AG10803 (cell line): ENCODE data around the gene ABRACL.
"Not testable (repeated sequence)": the region's sequence is repeated elsewhere in the genome, so short reads cannot be mapped to it uniquely, and the experiment has no call there.

ENCODE experiments used
- DNase-seq: peaks from one replicate; pipeline ENCODE4 v3.0.0; 2010; ENCODE audit warnings: low read depth
- H3K4me3 ChIP-seq: 2 replicates; pipeline ENCODE4 v1.5.1; 2011; ENCODE audit warnings: mild to moderate bottlenecking, low read length, control low read depth
- CTCF ChIP-seq: conservative IDR thresholded peaks from 2 replicates; pipeline ENCODE4 v1.5.1; 2011; ENCODE audit warnings: mild to moderate bottlenecking, low read length, control low read depth, inconsistent platforms

Gene ABRACL

GRCh38 chr6:138987643-138988468 lies 40.7 kb upstream of the ABRACL start, which contains the start of gene REPS1:
Gene REPS1 (minus strand): TSS chr6:138988253. CDS start chr6:138987682, 571 bp downstream.
- TF ChIP-seq CTCF, result peak; percentile 71
- peak; percentile 88 for DNase-seq
- peak within 1 kb of the TSS; percentile 88 for H3K4me3 ChIP-seq

DNA sequence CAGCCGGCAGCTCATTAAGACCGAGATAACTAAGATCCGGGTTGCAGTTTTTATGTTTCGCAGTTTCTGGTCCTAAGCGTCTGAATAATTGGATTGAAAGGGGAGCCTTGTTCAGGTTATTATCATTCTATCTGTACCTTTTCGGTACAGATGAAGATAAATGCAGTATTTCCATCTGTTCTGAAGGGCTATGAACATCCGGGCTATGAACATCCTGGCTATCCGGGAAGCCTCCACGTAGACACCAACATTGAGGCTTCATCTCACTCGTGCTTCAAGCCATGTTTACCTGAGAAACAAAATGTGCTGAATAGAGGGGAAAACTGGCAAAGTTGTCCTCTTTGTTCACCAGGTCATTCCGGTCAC lies 40.1 kb upstream of the ABRACL start:
- DNase-seq, result peak; percentile 17
- H3K4me3 ChIP-seq, result peak overlapping the region; percentile 88
- no peak for TF ChIP-seq CTCF

DNA sequence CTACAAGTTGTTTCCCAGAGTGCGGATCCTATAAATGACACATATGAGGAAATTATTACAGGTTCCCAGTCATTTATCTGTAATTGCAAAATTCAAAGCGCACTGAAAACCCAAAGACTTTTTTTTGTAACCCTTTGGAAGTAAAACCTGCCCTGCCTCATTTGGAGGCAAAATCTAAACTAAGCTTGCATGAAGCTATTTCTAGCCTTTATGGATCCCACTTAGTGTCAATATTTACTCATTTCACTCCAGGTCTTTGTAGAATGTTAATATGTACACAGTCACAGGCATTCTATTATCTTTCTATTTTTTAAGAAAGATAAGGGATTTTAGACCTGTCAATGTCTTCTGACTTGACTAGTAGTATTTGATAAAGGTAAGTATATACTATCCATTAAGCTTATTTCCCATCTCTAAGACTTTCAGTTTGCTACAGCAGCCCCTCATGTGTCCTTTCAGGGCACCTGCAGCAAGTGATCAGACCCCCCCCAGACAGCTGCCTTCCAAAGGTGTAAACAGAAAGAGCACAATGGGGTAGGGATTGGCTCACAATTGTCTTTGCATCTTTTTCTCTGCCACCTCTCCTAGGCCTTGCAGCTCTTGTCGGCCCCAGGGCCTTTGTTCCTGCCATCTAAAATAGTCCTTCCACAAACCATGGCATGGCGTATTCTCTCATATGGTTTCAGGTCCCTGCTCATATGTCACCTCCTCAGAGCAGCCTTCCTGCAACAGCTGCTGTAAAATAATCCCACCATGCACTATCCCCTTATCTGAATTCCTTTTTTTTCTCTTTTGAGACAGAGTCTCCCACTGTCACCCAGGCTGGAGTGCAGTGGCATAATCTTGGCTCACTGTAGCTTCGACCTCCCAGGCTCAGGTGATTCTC lies 39.2 kb upstream of the ABRACL start:
- DNase-seq, result no peak
- TF ChIP-seq CTCF, result no peak
- no peak overlapping the region for H3K4me3 ChIP-seq

DNA sequence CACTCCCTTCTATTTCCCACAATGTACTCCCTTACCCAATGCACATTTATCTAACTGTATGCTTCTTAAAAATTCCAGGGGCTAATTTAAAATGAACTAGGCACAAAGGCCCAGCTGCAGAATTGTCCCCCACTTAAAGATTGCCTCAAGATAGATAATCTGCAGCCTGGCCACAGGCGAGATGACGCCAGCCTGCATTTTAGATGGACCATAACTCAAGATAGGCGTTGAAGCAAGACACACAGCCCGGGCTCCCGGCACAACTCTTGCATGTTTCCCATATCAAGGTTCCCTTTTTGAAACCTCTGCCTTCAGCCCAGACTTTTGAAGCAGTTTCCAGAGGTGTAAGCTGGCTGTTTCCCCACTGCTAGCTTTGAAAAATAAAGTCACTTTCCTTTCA lies 37.3 kb upstream of the ABRACL start:
- DNase-seq, result no peak
- TF ChIP-seq CTCF, result no peak

GRCh38 chr6:138992965-138993364 lies 35.6 kb upstream of the ABRACL start:
- DNase-seq, H3K4me3 ChIP-seq: not testable (repeated sequence)

More for the DNA sequence above, 37.3 kb upstream of the ABRACL start:
- H3K4me3 ChIP-seq, result no peak overlapping the region

DNA sequence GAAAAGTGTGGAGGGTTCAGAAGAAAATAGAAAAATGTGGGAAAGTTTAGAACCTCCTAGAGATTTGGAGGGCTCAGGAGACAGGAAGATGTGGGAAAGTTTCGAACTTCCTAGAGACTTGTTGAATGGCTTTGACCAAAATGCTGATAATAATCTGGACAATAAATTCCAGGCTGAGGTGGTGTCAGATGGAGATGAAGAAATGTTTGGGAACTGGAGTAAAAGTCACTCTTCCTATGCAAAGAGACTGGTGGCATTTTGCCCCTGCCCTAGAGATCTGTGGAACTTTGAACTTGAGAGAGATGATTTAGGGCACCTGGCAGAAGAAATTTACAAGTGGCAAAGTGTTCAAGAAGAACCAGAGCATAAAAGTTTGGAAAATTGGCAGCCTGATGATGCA lies 35.1 kb upstream of the ABRACL start:
- not testable (repeated sequence) for H3K4me3 ChIP-seq, DNase-seq

DNA sequence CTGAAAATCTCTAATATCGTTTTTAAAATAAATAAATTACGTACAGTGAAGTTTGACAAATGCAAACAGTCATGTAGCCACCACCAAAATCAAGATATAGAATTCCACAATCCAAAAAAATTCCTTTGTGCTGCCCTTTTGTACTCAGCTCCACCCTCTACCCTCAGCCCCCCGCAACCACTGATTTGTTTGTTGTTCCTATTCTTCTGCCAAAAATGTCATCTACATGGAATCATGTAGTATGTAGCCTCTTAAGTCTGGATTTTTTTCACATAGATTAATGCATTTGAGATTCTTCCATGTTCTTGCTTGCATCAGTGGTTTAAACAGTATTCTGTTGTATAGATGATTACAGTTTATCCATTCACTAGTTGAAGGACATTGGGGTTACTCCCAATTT lies 32.0 kb upstream of the ABRACL start:
- TF ChIP-seq CTCF, result no peak

DNA sequence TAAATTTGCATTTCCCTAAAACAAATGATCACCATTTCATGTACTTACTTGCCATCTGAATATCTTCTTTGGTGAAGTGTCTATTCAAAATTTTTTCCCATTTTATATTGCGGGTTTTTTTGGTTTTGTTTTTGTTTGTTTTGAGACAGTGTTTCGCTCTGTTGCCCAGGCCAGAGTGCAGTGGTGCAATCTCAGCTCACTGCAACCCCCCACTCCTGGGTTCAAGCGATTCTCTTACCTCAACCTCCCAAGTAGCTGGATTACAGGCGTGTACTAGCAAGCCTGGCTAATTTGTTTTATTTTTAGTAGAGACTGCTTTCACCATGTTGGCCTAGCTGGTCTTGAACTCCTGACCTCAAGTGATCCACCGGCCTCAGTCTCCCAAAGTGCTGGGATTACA lies 31.4 kb upstream of the ABRACL start:
- no peak overlapping the region for H3K4me3 ChIP-seq
- no peak for DNase-seq

More for the DNA sequence above, 32.0 kb upstream of the ABRACL start:
- no peak overlapping the region for H3K4me3 ChIP-seq
- DNase-seq, result no peak

More for the DNA sequence above, 31.4 kb upstream of the ABRACL start:
- TF ChIP-seq CTCF, result no peak
